Vagina (tissue), 2 donors: Measurements from ENCODE around the gene CMTM3.

Source experiments
- POLR2AphosphoS5 ChIP-seq, 2 donors: sonication (generic); formaldehyde crosslinking; IDR thresholded peaks; one replicate each; pipeline ENCODE4 v1.9.0; 2017; ENCODE audit warnings: antibody characterized with exemption in 2 of 2, mild to moderate bottlenecking in 2 of 2, low read depth in 1 of 2; ENCODE audit not compliant: insufficient read depth in 1 of 2
- TF ChIP-seq, protein P1 (sequence below), 3 experiments: fragments of 450-650 bp in 2 of 3; fragments of 200-600 bp in 1 of 3; sonication (generic) in 1 of 3; IDR thresholded peaks; one replicate each; pipeline ENCODE4 v1.5.1; 2017 to 2019; ENCODE audit warnings: antibody characterized with exemption in 3 of 3, mild to moderate bottlenecking in 2 of 3, moderate library complexity in 2 of 3

DNA sequence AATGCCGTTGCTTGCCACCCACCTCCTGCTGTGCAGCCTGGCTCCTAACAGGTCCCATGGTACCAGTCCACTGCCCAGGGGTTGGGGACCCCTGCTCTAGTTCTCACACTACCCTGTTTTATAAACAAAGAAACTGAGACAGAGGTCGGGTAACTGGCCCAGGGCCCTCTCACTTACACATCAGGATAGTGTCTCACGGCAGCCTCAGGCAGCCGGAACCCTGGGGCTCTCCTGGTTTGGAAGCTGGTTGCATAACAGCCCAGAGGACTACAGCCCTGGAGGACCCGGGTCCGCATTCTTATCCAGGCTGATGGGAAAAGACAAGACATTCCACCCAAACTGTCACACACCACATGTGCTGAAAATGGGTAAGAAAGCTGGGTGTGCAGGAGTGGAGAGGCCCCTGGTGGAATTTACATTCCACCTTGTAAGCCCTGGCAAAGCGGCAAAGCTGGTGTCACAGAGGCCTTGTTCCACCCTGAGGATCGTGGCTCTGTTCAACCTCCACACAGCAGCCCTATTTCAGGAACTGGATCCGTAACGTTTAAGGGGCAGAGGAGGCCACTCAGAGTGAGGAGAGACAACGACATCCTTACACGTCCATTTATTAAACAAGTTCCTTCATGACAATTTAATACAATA, 9.8 kb downstream of the CMTM3 start:
- no peak for TF ChIP-seq POLR2AphosphoS5 (IDR thresholded peaks at IDR 0.05; ENCODE audit: insufficient read depth in 1 of 2, low read depth in 1 of 2)
- TF ChIP-seq, protein P1, sequence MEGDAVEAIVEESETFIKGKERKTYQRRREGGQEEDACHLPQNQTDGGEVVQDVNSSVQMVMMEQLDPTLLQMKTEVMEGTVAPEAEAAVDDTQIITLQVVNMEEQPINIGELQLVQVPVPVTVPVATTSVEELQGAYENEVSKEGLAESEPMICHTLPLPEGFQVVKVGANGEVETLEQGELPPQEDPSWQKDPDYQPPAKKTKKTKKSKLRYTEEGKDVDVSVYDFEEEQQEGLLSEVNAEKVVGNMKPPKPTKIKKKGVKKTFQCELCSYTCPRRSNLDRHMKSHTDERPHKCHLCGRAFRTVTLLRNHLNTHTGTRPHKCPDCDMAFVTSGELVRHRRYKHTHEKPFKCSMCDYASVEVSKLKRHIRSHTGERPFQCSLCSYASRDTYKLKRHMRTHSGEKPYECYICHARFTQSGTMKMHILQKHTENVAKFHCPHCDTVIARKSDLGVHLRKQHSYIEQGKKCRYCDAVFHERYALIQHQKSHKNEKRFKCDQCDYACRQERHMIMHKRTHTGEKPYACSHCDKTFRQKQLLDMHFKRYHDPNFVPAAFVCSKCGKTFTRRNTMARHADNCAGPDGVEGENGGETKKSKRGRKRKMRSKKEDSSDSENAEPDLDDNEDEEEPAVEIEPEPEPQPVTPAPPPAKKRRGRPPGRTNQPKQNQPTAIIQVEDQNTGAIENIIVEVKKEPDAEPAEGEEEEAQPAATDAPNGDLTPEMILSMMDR (IDR thresholded peaks at IDR 0.05) = no peak
